ENCODE results near the gene RAB42. TPM values are rescaled to one million over a fixed set of nuclear protein-coding genes. Genes with fewer than 3 reads are reported as not detected.

RAB42 gene
- total RNA-seq, 1 experiment from 2014 or later = 13.2 TPM

DNA sequence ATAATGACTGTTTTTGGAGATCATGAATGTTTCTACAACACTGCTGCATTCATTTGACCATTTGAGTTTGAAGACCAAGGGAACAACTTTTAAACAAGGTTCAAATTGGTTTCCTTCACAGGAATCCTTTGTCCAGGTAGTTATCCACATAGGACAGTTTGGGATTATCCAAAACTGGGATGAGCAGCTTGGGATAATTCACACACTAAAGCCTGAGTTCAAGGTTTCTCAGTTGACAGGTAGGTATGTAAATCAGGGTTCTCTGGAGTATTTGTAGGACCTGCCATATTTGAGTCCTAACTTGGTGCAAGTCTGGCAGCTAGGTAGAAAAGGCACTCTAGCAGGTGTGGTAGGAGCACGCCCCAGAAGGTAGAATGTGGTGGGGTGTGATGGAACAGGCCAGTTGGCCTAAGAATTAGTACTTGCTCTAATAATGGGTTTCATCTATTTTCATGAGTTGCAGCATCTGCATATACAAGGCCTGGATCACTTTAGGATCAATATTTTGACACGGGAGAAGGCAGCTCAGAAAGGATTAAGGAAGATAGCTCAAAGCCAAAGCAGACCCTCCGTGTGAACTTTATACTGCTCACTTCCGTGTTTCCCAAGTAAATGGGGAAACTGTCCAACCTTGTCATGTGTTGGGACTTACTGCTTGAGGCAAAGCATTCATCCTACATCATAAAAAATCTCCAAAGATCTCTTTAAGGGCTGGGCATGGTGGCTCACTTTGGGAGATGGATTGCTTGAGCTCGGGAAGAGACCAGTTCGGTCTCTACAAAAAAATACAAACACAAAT is 14.1 kb upstream of the RAB42 start:
- Histone ChIP-seq H2BK12ac (ENCODE audit: insufficient read length, low read depth, low read length) (no peak overlapping the region), H3K27me3 (ENCODE audit: insufficient read depth, low read length) (no peaks in the 10 kb centered on the region), H4K5ac (ENCODE audit: insufficient read length, low read depth, low read length) (no peak overlapping the region), H4K91ac (ENCODE audit: insufficient read length, low read depth, low read length) (no peak overlapping the region), H3K56ac (ENCODE audit: insufficient read length, low read depth, low read length) (no peak overlapping the region), H4K8ac (replicated peaks; ENCODE audit: insufficient read length, low read depth, low read length) (no peak overlapping the region), H3K4ac (ENCODE audit: low read depth, low read length) (no peak overlapping the region), H3K23me2 (ENCODE audit: insufficient read length, low read depth, low read length, poor library complexity, severe bottlenecking) (peaks cover 17% of the 10 kb centered on the region), H2BK5ac (ENCODE audit: insufficient read length, low read length) (no peak overlapping the region), H3K79me2 (ENCODE audit: insufficient read depth, low read length) (peaks cover 16% of the 10 kb centered on the region; the same call in 1 of the 2 replicates), H3K14ac (ENCODE audit: insufficient read depth, low read length) (no peak overlapping the region), H2BK120ac (ENCODE audit: low read depth, low read length, poor library complexity, severe bottlenecking) (no peak overlapping the region), H3K23ac (ENCODE audit: insufficient read length, low read depth, low read length) (no peak overlapping the region), H3K4me1 (ENCODE audit: insufficient read depth, low read length) (no peaks in the 10 kb centered on the region), H3K9me3 (ENCODE audit: control insufficient read depth, low read depth, low read length) (no peaks in the 10 kb centered on the region), H2AFZ (ENCODE audit: low read length) (no peak overlapping the region), H2AK5ac (ENCODE audit: insufficient read length, low read length) (no peak overlapping the region), H3K9ac (ENCODE audit: extremely low read depth, insufficient read length, low read length) (no peak overlapping the region), H2BK15ac (ENCODE audit: low read depth, low read length) (no peak overlapping the region), H3K79me1 (ENCODE audit: insufficient read depth, low read depth, low read length, poor library complexity, severe bottlenecking) (no peaks in the 10 kb centered on the region), H2BK20ac (ENCODE audit: low read depth, low read length, poor library complexity, severe bottlenecking) (no peak overlapping the region), H3K4me2 (ENCODE audit: insufficient read depth, insufficient read length, low read length) (no peak overlapping the region), H4K20me1 (ENCODE audit: control insufficient read depth, insufficient read depth, insufficient read length) (no peaks in the 10 kb centered on the region), H3T11ph (ENCODE audit: low read length) (no peak overlapping the region), H3K18ac (ENCODE audit: insufficient read length, low read depth, low read length) (no peak overlapping the region), H3K27ac (ENCODE audit: insufficient read length, low read depth, low read length) (no peak overlapping the region)
- H3K27me3 Mint-ChIP-seq (ENCODE audit: low read depth) = 0 out of 2 replicates have a peak, but pooled peaks cover 3% of the 10 kb centered on the region
- peaks cover 17 to 21% of the 10 kb centered on the region in 2 experiments for H3K4me1 Mint-ChIP-seq
- no peak overlapping the region for H3K4me3 Mint-ChIP-seq
- no peaks in the 10 kb centered on the region; a peak in 1 of 5 replicates for H3K9me3 Mint-ChIP-seq
- TF ChIP-seq, protein P1, sequence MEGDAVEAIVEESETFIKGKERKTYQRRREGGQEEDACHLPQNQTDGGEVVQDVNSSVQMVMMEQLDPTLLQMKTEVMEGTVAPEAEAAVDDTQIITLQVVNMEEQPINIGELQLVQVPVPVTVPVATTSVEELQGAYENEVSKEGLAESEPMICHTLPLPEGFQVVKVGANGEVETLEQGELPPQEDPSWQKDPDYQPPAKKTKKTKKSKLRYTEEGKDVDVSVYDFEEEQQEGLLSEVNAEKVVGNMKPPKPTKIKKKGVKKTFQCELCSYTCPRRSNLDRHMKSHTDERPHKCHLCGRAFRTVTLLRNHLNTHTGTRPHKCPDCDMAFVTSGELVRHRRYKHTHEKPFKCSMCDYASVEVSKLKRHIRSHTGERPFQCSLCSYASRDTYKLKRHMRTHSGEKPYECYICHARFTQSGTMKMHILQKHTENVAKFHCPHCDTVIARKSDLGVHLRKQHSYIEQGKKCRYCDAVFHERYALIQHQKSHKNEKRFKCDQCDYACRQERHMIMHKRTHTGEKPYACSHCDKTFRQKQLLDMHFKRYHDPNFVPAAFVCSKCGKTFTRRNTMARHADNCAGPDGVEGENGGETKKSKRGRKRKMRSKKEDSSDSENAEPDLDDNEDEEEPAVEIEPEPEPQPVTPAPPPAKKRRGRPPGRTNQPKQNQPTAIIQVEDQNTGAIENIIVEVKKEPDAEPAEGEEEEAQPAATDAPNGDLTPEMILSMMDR (conservative IDR thresholded peaks at IDR 0.05) = no peak
- WGBS (ENCODE audit: extremely low coverage, insufficient read length, low lambda C conversion rate) = no CpG with 5 or more reads among the region's 6 CpGs
- H3K36me3 Mint-ChIP-seq (ENCODE audit: insufficient read depth in 1 of 3, low read depth in 3 of 3) = peaks cover 33 to 69% (median 45%) of the 10 kb centered on the region in 3 experiments
- H3K27ac Mint-ChIP-seq = peak overlapping the region in 2 of 3 experiments; percentile 30 to 93; a peak in 3 of 7 replicates
- no peak for DNase-seq

All from H9 (cell line).